ENCODE measurements around the gene C19orf67.

C19orf67 gene

GRCh38 chr19:14107581-14108461, 22.2 kb upstream of the C19orf67 start:
- DNase-seq: no peak

- no peak for DNase-seq
Measured at GRCh38 chr19:14106840-14107239, 21.3 kb upstream of the C19orf67 start.

GRCh38 chr19:14105680-14106079, 20.1 kb upstream of the C19orf67 start:
- no peak for DNase-seq

- no peak for DNase-seq
Measured at GRCh38 chr19:14103310-14103709, 17.7 kb upstream of the C19orf67 start.

GRCh38 chr19:14102756-14103155, 17.2 kb upstream of the C19orf67 start:
- no peak for DNase-seq

- no peak for DNase-seq
Measured at GRCh38 chr19:14102102-14102696, 16.6 kb upstream of the C19orf67 start.

- no peak for DNase-seq
Measured at GRCh38 chr19:14101003-14101545, 15.5 kb upstream of the C19orf67 start.

- no peak for DNase-seq
Measured at GRCh38 chr19:14097532-14098151, 12.1 kb upstream of the C19orf67 start.

- no peak for DNase-seq
Measured at GRCh38 chr19:14096272-14096992, 10.8 kb upstream of the C19orf67 start.

GRCh38 chr19:14094854-14095253, 9.3 kb upstream of the C19orf67 start:
- no peak for DNase-seq

GRCh38 chr19:14093117-14093823, 7.7 kb upstream of the C19orf67 start:
- DNase-seq: no peak

GRCh38 chr19:14091813-14092462, 6.4 kb upstream of the C19orf67 start:
- DNase-seq: peak in 1 of 2 donors; percentile 30

GRCh38 chr19:14091081-14091812, 5.7 kb upstream of the C19orf67 start:
- DNase-seq: peak; percentile 65 to 70

- peak; percentile 88 to 91 for DNase-seq
Measured at GRCh38 chr19:14090509-14091080, 5.0 kb upstream of the C19orf67 start, which contains the start of gene SAMD1. Gene SAMD1, minus strand, starts transcription at chr19:14090751.

GRCh38 chr19:14089662-14090508, 4.3 kb upstream of the C19orf67 start:
- peak; percentile 29 to 53 for DNase-seq

- DNase-seq: peak in 1 of 2 donors; percentile 31
Measured at GRCh38 chr19:14089412-14089661, 3.8 kb upstream of the C19orf67 start.

GRCh38 chr19:14088634-14089411, 3.2 kb upstream of the C19orf67 start:
- DNase-seq: no peak

GRCh38 chr19:14086098-14086497, 515 bp upstream of the C19orf67 start:
- DNase-seq: no peak

GRCh38 chr19:14082675-14082960, 3.0 kb downstream of the C19orf67 start:
- no peak for DNase-seq
